HepG2 (cell line): ENCODE results near the gene NACAD. TPM values are rescaled to one million over a fixed set of nuclear protein-coding genes. Genes with fewer than 3 reads are reported as not detected.

Experiments used
- ARNTL ChIP-seq: sonication (generic); formaldehyde crosslinking; IDR thresholded peaks from 2 replicates; pipeline ENCODE4 v1.4.0; 2020; ENCODE audit warnings: mild to moderate bottlenecking, missing genetic modification reagents
- CBX5 ChIP-seq: sonication (generic); formaldehyde crosslinking; IDR thresholded peaks from 2 replicates; pipeline ENCODE4 v1.4.0; 2020; ENCODE audit warnings: missing genetic modification reagents, borderline replicate concordance
- FOSL1 ChIP-seq: sonication (generic); formaldehyde crosslinking; IDR thresholded peaks from 2 replicates; pipeline ENCODE4 v1.9.0; 2021; ENCODE audit warnings: missing genetic modification reagents, borderline replicate concordance
- FOXK2 ChIP-seq: fragments of 450-650 bp; IDR thresholded peaks from 2 replicates; pipeline ENCODE4 v1.6.1; 2016
- LBX2 ChIP-seq: sonication (generic); formaldehyde crosslinking; IDR thresholded peaks from 2 replicates; pipeline ENCODE4 v1.5.0; 2020; ENCODE audit warnings: missing genetic modification reagents, mild to moderate bottlenecking, borderline replicate concordance
- MIER2 ChIP-seq: IDR thresholded peaks from 2 replicates; pipeline ENCODE4 v1.6.1; 2016; ENCODE audit warnings: missing biosample characterization, missing genetic modification reagents
- MLLT10 ChIP-seq: sonication (generic); formaldehyde crosslinking; IDR thresholded peaks from 2 replicates; pipeline ENCODE4 v1.4.0; 2020; ENCODE audit warnings: missing genetic modification reagents
- ONECUT2 ChIP-seq: sonication (generic); formaldehyde crosslinking; IDR thresholded peaks from 2 replicates; pipeline ENCODE4 v1.4.0; 2020; ENCODE audit warnings: missing genetic modification reagents
- SPEN ChIP-seq: sonication (generic); formaldehyde crosslinking; IDR thresholded peaks from 2 replicates; pipeline ENCODE4 v1.5.1; 2020; ENCODE audit warnings: low read depth, mild to moderate bottlenecking, missing genetic modification reagents
- TBX3 ChIP-seq: fragments of 450-650 bp; IDR thresholded peaks from 2 replicates; pipeline ENCODE4 v1.6.1; 2017; ENCODE audit warnings: antibody characterized with exemption, mild to moderate bottlenecking, inconsistent platforms, borderline replicate concordance
- TSC22D2 ChIP-seq: sonication (generic); formaldehyde crosslinking; IDR thresholded peaks from 2 replicates; pipeline ENCODE4 v1.5.1; 2020; ENCODE audit warnings: missing genetic modification reagents, mild to moderate bottlenecking, borderline replicate concordance
- ZKSCAN8 ChIP-seq: IDR thresholded peaks from 2 replicates; pipeline ENCODE4 v1.6.1; 2016; ENCODE audit warnings: borderline replicate concordance, missing genetic modification reagents, missing compliant biosample characterization
- ZNF136 ChIP-seq: sonication (generic); formaldehyde crosslinking; IDR thresholded peaks from 2 replicates; pipeline ENCODE4 v1.8.1; 2022; ENCODE audit warnings: low read depth, mild to moderate bottlenecking, moderate library complexity, missing genetic modification reagents
- ZNF138 ChIP-seq: sonication (generic); formaldehyde crosslinking; IDR thresholded peaks from 2 replicates; pipeline ENCODE4 v1.5.0; 2020; ENCODE audit warnings: mild to moderate bottlenecking, low read depth, missing genetic modification reagents
- ZNF207 ChIP-seq: fragments of 450-650 bp; IDR thresholded peaks from 2 replicates; pipeline ENCODE4 v1.6.1; 2016; ENCODE audit warnings: antibody characterized with exemption, borderline replicate concordance
- ZNF354B ChIP-seq: sonication (generic); formaldehyde crosslinking; IDR thresholded peaks from 2 replicates; pipeline ENCODE4 v1.8.0; 2022; ENCODE audit warnings: mild to moderate bottlenecking, missing genetic modification reagents
- ZNF367 ChIP-seq: sonication (generic); formaldehyde crosslinking; IDR thresholded peaks from 2 replicates; pipeline ENCODE4 v1.4.0; 2020; ENCODE audit warnings: missing genetic modification reagents, borderline replicate concordance
- ZNF431 ChIP-seq: sonication (generic); formaldehyde crosslinking; IDR thresholded peaks from 2 replicates; pipeline ENCODE4 v1.9.0; 2022; ENCODE audit warnings: missing genetic modification reagents, low read depth, mild to moderate bottlenecking, borderline replicate concordance
- ZNF468 ChIP-seq: sonication (generic); formaldehyde crosslinking; IDR thresholded peaks from 2 replicates; pipeline ENCODE4 v1.8.0; 2022; ENCODE audit warnings: mild to moderate bottlenecking, moderate library complexity, missing genetic modification reagents
- ZNF547 ChIP-seq: sonication (generic); formaldehyde crosslinking; IDR thresholded peaks from 2 replicates; pipeline ENCODE4 v1.5.1; 2020; ENCODE audit warnings: mild to moderate bottlenecking, missing genetic modification reagents
- ZNF790 ChIP-seq: sonication (generic); formaldehyde crosslinking; IDR thresholded peaks from 2 replicates; pipeline ENCODE4 v1.8.0; 2022; ENCODE audit warnings: missing genetic modification reagents, mild to moderate bottlenecking, borderline replicate concordance
- polyA plus RNA-seq, 8 experiments: library from polyadenylated mRNA; depleted of rRNA in 3 of 8; stranded (reverse) in 7 of 8; unstranded in 1 of 8; fragments of >200 nt; fragmentation: Illumina TruSeq in 4 of 8; extraction: Trizol in 4 of 8; gene quantifications; 2 replicates each; pipeline versions ENCODE4 v1.2.1 to v1.2.3, GENCODE V29; 2011 to 2016; ENCODE audit warnings: low read depth in 4 of 8, missing spikeins in 1 of 8, mixed read lengths in 1 of 8; ENCODE audit not compliant: insufficient read depth in 1 of 8
- total RNA-seq, 5 experiments: library from RNA; depleted of rRNA; stranded (reverse); fragments of >200 nt; fragmentation: Illumina TruSeq; extraction: Trizol; gene quantifications; 2 replicates each; pipeline ENCODE4 v1.2.3, GENCODE V29; 2016; ENCODE audit warnings: low read depth in 1 of 5
- TF ChIP-seq, protein P1 (sequence below): sonication (generic); formaldehyde crosslinking; IDR thresholded peaks from 2 replicates; pipeline ENCODE4 v1.4.0; 2020; ENCODE audit warnings: missing genetic modification reagents
- TF ChIP-seq, protein P2 (sequence below): sonication (generic); formaldehyde crosslinking; IDR thresholded peaks from 2 replicates; pipeline ENCODE4 v1.5.1; 2020; ENCODE audit warnings: mild to moderate bottlenecking, missing genetic modification reagents
- TF ChIP-seq, protein P3 (sequence below): sonication (generic); formaldehyde crosslinking; IDR thresholded peaks from 2 replicates; pipeline ENCODE4 v1.4.0; 2020; ENCODE audit warnings: missing genetic modification reagents

Gene NACAD
- total and polyA plus RNA-seq, 2 of the 13 experiments (the other 11 are each of a cell fraction or from before 2014, with no cell fraction given) = 0.04 TPM; not detected in 1

DNA sequence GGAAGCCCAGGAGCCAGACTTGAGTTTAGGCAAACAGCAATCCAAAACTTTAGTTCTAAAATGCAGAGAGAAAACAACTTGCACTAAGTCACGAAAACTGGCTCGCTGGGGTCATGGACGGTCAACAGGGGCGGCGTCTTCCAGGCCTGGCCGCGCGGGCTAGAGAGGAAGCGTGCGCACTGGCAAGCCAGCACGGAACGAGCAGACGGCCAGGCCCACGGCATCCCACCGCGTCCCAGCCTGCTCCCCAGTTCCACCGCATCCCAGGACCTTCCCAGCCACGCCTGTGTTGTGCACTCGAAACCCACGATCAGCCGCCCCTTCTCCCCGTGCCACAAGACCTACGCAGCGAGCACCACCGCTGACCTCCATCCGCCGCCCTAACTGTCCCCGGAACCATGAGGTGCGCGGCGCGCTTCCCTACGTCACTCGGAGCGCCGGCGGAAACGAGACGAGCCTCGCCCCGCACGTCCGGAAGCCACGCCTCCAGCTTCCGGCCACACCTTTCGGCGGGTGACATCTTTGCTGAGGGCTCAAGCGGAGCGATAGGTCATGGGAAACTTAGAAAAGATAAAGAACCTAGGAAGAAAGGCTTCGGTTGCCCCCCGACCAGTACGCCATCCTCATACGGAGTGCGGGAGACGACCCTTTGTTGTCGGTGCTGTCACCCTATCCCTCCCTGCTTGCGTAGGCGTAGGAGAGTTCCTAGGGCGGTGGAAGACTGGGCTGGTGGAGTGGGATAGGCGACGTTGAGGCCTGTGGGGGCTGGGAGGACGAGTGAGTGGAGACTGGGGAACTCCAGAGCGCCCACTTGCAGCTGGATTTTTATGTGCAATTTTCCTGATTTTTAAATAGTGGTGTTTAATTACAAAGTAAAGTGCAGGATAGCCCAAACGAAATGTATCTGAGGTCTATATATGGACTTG lies 22.8 kb upstream of the NACAD start, which contains the start of gene TBRG4 (continued):
- no peak; the same call in 1 of the 2 replicates for TF ChIP-seq ZNF138 (CRISPR knock-in tag)
- no peak for TF ChIP-seq FOSL1 (CRISPR knock-in tag)
- TF ChIP-seq, protein P1, sequence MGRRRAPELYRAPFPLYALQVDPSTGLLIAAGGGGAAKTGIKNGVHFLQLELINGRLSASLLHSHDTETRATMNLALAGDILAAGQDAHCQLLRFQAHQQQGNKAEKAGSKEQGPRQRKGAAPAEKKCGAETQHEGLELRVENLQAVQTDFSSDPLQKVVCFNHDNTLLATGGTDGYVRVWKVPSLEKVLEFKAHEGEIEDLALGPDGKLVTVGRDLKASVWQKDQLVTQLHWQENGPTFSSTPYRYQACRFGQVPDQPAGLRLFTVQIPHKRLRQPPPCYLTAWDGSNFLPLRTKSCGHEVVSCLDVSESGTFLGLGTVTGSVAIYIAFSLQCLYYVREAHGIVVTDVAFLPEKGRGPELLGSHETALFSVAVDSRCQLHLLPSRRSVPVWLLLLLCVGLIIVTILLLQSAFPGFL (CRISPR knock-in tag) = 0 out of 2 replicates have a peak, but pooled peaks have one; percentile 58
- TF ChIP-seq ZNF547 (CRISPR knock-in tag) = peak; percentile 93
- peak; percentile 57 for TF ChIP-seq ARNTL (CRISPR knock-in tag)
- TF ChIP-seq MLLT10 = no peak
- TF ChIP-seq ZNF136 (CRISPR knock-in tag) = peak; percentile 91
- TF ChIP-seq CBX5 (CRISPR knock-in tag) = peak; percentile 93; the same call in 1 of the 2 replicates
- TF ChIP-seq, protein P2, sequence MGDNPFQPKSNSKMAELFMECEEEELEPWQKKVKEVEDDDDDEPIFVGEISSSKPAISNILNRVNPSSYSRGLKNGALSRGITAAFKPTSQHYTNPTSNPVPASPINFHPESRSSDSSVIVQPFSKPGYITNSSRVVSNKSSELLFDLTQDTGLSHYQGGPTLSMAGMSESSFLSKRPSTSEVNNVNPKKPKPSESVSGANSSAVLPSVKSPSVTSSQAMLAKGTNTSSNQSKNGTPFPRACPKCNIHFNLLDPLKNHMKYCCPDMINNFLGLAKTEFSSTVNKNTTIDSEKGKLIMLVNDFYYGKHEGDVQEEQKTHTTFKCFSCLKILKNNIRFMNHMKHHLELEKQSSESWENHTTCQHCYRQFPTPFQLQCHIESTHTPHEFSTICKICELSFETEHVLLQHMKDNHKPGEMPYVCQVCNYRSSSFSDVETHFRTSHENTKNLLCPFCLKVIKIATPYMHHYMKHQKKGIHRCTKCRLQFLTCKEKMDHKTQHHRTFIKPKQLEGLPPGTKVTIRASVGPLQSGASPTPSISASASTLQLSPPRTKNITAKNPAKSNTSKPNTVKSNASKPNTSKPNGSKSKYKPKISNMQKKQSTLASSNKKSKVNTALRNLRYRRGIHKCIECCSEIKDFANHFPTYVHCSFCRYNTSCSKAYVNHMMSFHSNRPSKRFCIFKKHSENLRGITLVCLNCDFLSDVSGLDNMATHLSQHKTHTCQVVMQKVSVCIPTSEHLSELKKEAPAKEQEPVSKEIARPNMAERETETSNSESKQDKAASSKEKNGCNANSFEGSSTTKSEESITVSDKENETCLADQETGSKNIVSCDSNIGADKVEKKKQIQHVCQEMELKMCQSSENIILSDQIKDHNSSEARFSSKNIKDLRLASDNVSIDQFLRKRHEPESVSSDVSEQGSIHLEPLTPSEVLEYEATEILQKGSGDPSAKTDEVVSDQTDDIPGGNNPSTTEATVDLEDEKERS = no peak; the same call in 1 of the 2 replicates
- TF ChIP-seq ZNF354B (CRISPR knock-in tag) = no peak
- no peak for TF ChIP-seq ZNF468
- TF ChIP-seq ZNF431 = peak; percentile 84
- TF ChIP-seq, protein P3, sequence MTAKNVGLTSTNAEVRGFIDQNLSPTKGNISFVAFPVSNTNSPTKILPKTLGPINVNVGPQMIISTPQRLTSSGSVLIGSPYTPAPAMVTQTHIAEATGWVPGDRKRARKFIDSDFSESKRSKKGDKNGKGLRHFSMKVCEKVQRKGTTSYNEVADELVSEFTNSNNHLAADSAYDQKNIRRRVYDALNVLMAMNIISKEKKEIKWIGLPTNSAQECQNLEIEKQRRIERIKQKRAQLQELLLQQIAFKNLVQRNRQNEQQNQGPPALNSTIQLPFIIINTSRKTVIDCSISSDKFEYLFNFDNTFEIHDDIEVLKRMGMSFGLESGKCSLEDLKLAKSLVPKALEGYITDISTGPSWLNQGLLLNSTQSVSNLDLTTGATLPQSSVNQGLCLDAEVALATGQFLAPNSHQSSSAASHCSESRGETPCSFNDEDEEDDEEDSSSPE (CRISPR knock-in tag) = peak; percentile 73
- no peak for TF ChIP-seq ONECUT2 (CRISPR knock-in tag)
- peak; percentile 86; the same call in 1 of the 2 replicates for TF ChIP-seq TSC22D2 (CRISPR knock-in tag)
- no peak for TF ChIP-seq ZNF207
- TF ChIP-seq TBX3 = no peak; the same call in 1 of the 2 replicates
- no peak for TF ChIP-seq MIER2
- peak; percentile 46; the same call in 1 of the 2 replicates for TF ChIP-seq ZNF367 (CRISPR knock-in tag)
- no peak for TF ChIP-seq FOXK2
- TF ChIP-seq SPEN (CRISPR knock-in tag) = peak; percentile 99
- TF ChIP-seq ZNF790 = peak; percentile 90
- peak; percentile 84; the same call in 1 of the 2 replicates for TF ChIP-seq LBX2
- TF ChIP-seq ZKSCAN8 = no peak
